K562 (cell line): ENCODE measurements around the gene USP2. TPM values are rescaled to one million over a fixed set of nuclear protein-coding genes. Genes with fewer than 3 reads are reported as not detected.

Experiments used
- ATF1 ChIP-seq, 2 experiments: fragments of 450-650 bp in 1 of 2; IDR thresholded peaks; 2 replicates each; pipeline ENCODE4 v1.6.1; 2016; ENCODE audit warnings: missing compliant biosample characterization in 1 of 2, missing genetic modification characterization in 1 of 2
- DACH1 ChIP-seq: fragments of 450-650 bp; IDR thresholded peaks from 2 replicates; pipeline ENCODE4 v1.6.1; 2018; ENCODE audit not compliant: partially characterized antibody
- EP300 ChIP-seq: IDR thresholded peaks from 2 replicates; pipeline ENCODE4 v1.6.1; 2012; ENCODE audit warnings: low read length, improper control_type of control experiment
- HMGXB4 ChIP-seq: sonication (generic); formaldehyde crosslinking; IDR thresholded peaks from 2 replicates; pipeline ENCODE4 v1.8.1; 2023; ENCODE audit warnings: mild to moderate bottlenecking, missing genetic modification reagents
- HNRNPLL ChIP-seq: fragments of 200-400 bp; formaldehyde crosslinking; IDR thresholded peaks from 2 replicates; pipeline ENCODE4 v1.6.1; 2017; ENCODE audit warnings: low read length, low read depth, mild to moderate bottlenecking; ENCODE audit not compliant: poor library complexity, severe bottlenecking
- L3MBTL2 ChIP-seq: fragments of 450-650 bp; IDR thresholded peaks from 2 replicates; pipeline ENCODE4 v1.6.1; 2016; ENCODE audit warnings: mild to moderate bottlenecking, moderate library complexity
- MTF1 ChIP-seq: fragments of 250-450 bp; sonication (Bioruptor Pico); IDR thresholded peaks from 2 replicates; pipeline ENCODE4 v1.9.0; 2021; ENCODE audit warnings: moderate library complexity, mild to moderate bottlenecking, inconsistent platforms, borderline replicate concordance
- PRMT5 ChIP-seq: sonication (generic); formaldehyde crosslinking; IDR thresholded peaks from 2 replicates; pipeline ENCODE4 v1.5.0; 2020; ENCODE audit warnings: missing genetic modification reagents
- RAD51 ChIP-seq: fragments of 450-650 bp; IDR thresholded peaks from 2 replicates; pipeline ENCODE4 v1.7.1; 2016; ENCODE audit warnings: low read depth, mild to moderate bottlenecking, borderline replicate concordance
- ZBTB7A ChIP-seq: IDR thresholded peaks from 2 replicates; pipeline ENCODE4 v1.6.1; 2011; ENCODE audit warnings: low read depth, mild to moderate bottlenecking, low read length, moderate library complexity, borderline replicate concordance; ENCODE audit not compliant: control insufficient read depth
- ZFX ChIP-seq: sonication (generic); formaldehyde crosslinking; IDR thresholded peaks from 2 replicates; pipeline ENCODE4 v1.8.0; 2022; ENCODE audit warnings: mild to moderate bottlenecking, missing genetic modification reagents, moderate library complexity
- ZNF324 ChIP-seq: fragments of 250-450 bp; sonication (Bioruptor Pico); IDR thresholded peaks from 2 replicates; pipeline ENCODE4 v1.4.0; 2020; ENCODE audit warnings: mild to moderate bottlenecking
- ZNF778 ChIP-seq: fragments of 450-650 bp; formaldehyde crosslinking; IDR thresholded peaks from 2 replicates; pipeline ENCODE4 v1.4.0; 2020; ENCODE audit warnings: mild to moderate bottlenecking, moderate library complexity
- polyA plus RNA-seq, 8 experiments: library from polyadenylated mRNA; depleted of rRNA in 4 of 8; stranded (reverse) in 5 of 8; unstranded in 3 of 8; fragments of >200 nt; fragmentation: Nextera tagmentation in 2 of 8; fragmentation: Illumina TruSeq in 1 of 8; extraction: Ambion mirVana in 2 of 8; extraction: Trizol in 1 of 8; gene quantifications; 2 replicates each; pipeline versions ENCODE4 v1.2.1 to v1.2.3, GENCODE V29; 2011 to 2014; ENCODE audit warnings: inconsistent platforms in 1 of 8, missing spikeins in 1 of 8
- total RNA-seq, 7 experiments: library from RNA; depleted of rRNA in 6 of 7; stranded (reverse); fragments of >200 nt in 6 of 7; fragmentation: Illumina TruSeq in 2 of 7; extraction: Trizol in 2 of 7; gene quantifications; 2 replicates each; pipeline versions ENCODE4 v1.2.1 to v1.2.3, GENCODE V29; 2011 to 2021; ENCODE audit warnings: low replicate concordance in 1 of 7
- TF ChIP-seq, protein P1 (sequence below), 2 experiments: fragments of 450-650 bp in 1 of 2; IDR thresholded peaks; 2 replicates each; pipeline ENCODE4 v1.6.1; 2011 to 2017; ENCODE audit warnings: low read depth in 2 of 2, antibody characterized with exemption in 1 of 2, borderline replicate concordance in 1 of 2, low read length in 1 of 2, mild to moderate bottlenecking in 1 of 2, mixed read lengths in 1 of 2; ENCODE audit not compliant: control insufficient read depth in 1 of 2
- TF ChIP-seq, protein P2 (sequence below): fragments of 450-650 bp; formaldehyde crosslinking; IDR thresholded peaks from 2 replicates; pipeline ENCODE4 v1.4.0; 2020; ENCODE audit warnings: mild to moderate bottlenecking, moderate library complexity
- TF ChIP-seq, protein P3 (sequence below): sonication (generic); formaldehyde crosslinking; IDR thresholded peaks from 2 replicates; pipeline ENCODE4 v1.8.1; 2022; ENCODE audit warnings: missing genetic modification reagents
- TF ChIP-seq, protein P4 (sequence below): fragments of 450-650 bp; IDR thresholded peaks from 2 replicates; pipeline ENCODE4 v1.6.1; 2016

Gene USP2
- total and polyA plus RNA-seq, 9 of the 15 experiments (the other 6 are each of a cell fraction or from before 2014, with no cell fraction given), result 2.8 to 16.9 (median 3.9) TPM

GRCh38 chr11:119338318-119338890 is 43.1 kb downstream of the USP2 start (continued):
- TF ChIP-seq HMGXB4, result no peak
- TF ChIP-seq, protein P1, sequence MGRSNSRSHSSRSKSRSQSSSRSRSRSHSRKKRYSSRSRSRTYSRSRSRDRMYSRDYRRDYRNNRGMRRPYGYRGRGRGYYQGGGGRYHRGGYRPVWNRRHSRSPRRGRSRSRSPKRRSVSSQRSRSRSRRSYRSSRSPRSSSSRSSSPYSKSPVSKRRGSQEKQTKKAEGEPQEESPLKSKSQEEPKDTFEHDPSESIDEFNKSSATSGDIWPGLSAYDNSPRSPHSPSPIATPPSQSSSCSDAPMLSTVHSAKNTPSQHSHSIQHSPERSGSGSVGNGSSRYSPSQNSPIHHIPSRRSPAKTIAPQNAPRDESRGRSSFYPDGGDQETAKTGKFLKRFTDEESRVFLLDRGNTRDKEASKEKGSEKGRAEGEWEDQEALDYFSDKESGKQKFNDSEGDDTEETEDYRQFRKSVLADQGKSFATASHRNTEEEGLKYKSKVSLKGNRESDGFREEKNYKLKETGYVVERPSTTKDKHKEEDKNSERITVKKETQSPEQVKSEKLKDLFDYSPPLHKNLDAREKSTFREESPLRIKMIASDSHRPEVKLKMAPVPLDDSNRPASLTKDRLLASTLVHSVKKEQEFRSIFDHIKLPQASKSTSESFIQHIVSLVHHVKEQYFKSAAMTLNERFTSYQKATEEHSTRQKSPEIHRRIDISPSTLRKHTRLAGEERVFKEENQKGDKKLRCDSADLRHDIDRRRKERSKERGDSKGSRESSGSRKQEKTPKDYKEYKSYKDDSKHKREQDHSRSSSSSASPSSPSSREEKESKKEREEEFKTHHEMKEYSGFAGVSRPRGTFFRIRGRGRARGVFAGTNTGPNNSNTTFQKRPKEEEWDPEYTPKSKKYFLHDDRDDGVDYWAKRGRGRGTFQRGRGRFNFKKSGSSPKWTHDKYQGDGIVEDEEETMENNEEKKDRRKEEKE (IDR thresholded peaks at IDR 0.05; ENCODE audit: borderline replicate concordance in 1 of 2, control insufficient read depth in 1 of 2, low read depth in 2 of 2, low read length in 1 of 2), result no peak
- TF ChIP-seq, protein P2, sequence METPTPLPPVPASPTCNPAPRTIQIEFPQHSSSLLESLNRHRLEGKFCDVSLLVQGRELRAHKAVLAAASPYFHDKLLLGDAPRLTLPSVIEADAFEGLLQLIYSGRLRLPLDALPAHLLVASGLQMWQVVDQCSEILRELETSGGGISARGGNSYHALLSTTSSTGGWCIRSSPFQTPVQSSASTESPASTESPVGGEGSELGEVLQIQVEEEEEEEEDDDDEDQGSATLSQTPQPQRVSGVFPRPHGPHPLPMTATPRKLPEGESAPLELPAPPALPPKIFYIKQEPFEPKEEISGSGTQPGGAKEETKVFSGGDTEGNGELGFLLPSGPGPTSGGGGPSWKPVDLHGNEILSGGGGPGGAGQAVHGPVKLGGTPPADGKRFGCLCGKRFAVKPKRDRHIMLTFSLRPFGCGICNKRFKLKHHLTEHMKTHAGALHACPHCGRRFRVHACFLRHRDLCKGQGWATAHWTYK (CRISPR knock-in tag), result no peak
- no peak for TF ChIP-seq ZNF778
- no peak for TF ChIP-seq ZFX (CRISPR knock-in tag)
- TF ChIP-seq MTF1, result no peak
- TF ChIP-seq, protein P3, sequence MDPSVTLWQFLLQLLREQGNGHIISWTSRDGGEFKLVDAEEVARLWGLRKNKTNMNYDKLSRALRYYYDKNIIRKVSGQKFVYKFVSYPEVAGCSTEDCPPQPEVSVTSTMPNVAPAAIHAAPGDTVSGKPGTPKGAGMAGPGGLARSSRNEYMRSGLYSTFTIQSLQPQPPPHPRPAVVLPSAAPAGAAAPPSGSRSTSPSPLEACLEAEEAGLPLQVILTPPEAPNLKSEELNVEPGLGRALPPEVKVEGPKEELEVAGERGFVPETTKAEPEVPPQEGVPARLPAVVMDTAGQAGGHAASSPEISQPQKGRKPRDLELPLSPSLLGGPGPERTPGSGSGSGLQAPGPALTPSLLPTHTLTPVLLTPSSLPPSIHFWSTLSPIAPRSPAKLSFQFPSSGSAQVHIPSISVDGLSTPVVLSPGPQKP (CRISPR knock-in tag), result no peak
- TF ChIP-seq ZBTB7A, result peak; percentile 24; the same call in 1 of the 2 replicates
- TF ChIP-seq, protein P4, sequence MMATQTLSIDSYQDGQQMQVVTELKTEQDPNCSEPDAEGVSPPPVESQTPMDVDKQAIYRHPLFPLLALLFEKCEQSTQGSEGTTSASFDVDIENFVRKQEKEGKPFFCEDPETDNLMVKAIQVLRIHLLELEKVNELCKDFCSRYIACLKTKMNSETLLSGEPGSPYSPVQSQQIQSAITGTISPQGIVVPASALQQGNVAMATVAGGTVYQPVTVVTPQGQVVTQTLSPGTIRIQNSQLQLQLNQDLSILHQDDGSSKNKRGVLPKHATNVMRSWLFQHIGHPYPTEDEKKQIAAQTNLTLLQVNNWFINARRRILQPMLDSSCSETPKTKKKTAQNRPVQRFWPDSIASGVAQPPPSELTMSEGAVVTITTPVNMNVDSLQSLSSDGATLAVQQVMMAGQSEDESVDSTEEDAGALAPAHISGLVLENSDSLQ, result peak; percentile 82
- 0 out of 2 replicates have a peak, but pooled peaks have one; percentile 16 for TF ChIP-seq L3MBTL2
- no peak for TF ChIP-seq PRMT5
- no peak for TF ChIP-seq HNRNPLL
- no peak for TF ChIP-seq EP300
- TF ChIP-seq ATF1 (CRISPR knock-in tag; IDR thresholded peaks at IDR 0.05), result no peak
- TF ChIP-seq ATF1 (tag; IDR thresholded peaks at IDR 0.05), result peak; percentile 30; the same call in 1 of the 2 replicates
- no peak for TF ChIP-seq RAD51
- TF ChIP-seq ZNF324, result no peak
- no peak for TF ChIP-seq DACH1
